Neural cell (in vitro differentiated cells): ENCODE data around the gene TCF20. TPM values are rescaled to one million over a fixed set of nuclear protein-coding genes. Genes with fewer than 3 reads are reported as not detected.

Experiments
- H2AFZ ChIP-seq: fragments of 200-600, 300-800 bp; sonication (generic), shearing (Covaris generic); 2 replicates; pipeline ENCODE4 v1.6.0; 2014; ENCODE audit warnings: low read depth, mild to moderate bottlenecking, antibody characterized with exemption, low read length, moderate library complexity
- H3F3A ChIP-seq: fragments of 200-600 bp; shearing (Covaris generic); 2 replicates; pipeline ENCODE4 v1.6.1; 2016; ENCODE audit warnings: mild to moderate bottlenecking, moderate library complexity, mixed read lengths, antibody characterized with exemption, low read length; ENCODE audit not compliant: insufficient read depth, poor library complexity, severe bottlenecking
- H3K27ac ChIP-seq: fragments of 200-600, 300-800 bp; sonication (generic), shearing (Covaris generic); 2 replicates; pipeline ENCODE4 v1.5.1; 2014; ENCODE audit warnings: mild to moderate bottlenecking, low read length, moderate library complexity
- H3K27me3 ChIP-seq: fragments of 300-800, 200-600 bp; sonication (generic), shearing (Covaris generic); 2 replicates; pipeline ENCODE4 v1.6.0; 2014; ENCODE audit warnings: mild to moderate bottlenecking, low read depth, low read length, moderate library complexity; ENCODE audit not compliant: insufficient read depth
- H3K36me3 ChIP-seq: fragments of 300-800, 200-600 bp; sonication (generic), shearing (Covaris generic); 2 replicates; pipeline ENCODE4 v1.5.1; 2014; ENCODE audit warnings: mild to moderate bottlenecking, antibody characterized with exemption, low read length, moderate library complexity; ENCODE audit not compliant: insufficient read depth
- H3K4me2 ChIP-seq: fragments of 300-800, 200-600 bp; sonication (generic), shearing (Covaris generic); 2 replicates; pipeline ENCODE4 v1.6.0; 2014; ENCODE audit warnings: mild to moderate bottlenecking, low read length
- H3K4me3 ChIP-seq: fragments of 300-800, 200-600 bp; sonication (generic), shearing (Covaris generic); 2 replicates; pipeline ENCODE4 v1.5.1; 2014; ENCODE audit warnings: mild to moderate bottlenecking, low read length, moderate library complexity
- H3K79me2 ChIP-seq: fragments of 200-600 bp; shearing (Covaris generic); replicated peaks from 2 replicates; pipeline ENCODE4 v1.6.0; 2014; ENCODE audit warnings: mild to moderate bottlenecking, low read length, moderate library complexity; ENCODE audit not compliant: insufficient read depth
- H3K9ac ChIP-seq: fragments of 300-800, 200-600 bp; sonication (generic), shearing (Covaris generic); 2 replicates; pipeline ENCODE4 v1.6.1; 2016; ENCODE audit warnings: mild to moderate bottlenecking, low read length, mixed read lengths
- H3K9me2 ChIP-seq: fragments of 200-600 bp; shearing (Covaris generic); 2 replicates; pipeline ENCODE4 v1.6.1; 2016; ENCODE audit warnings: mild to moderate bottlenecking, low read length, mixed read lengths; ENCODE audit not compliant: insufficient read depth
- H3K9me3 ChIP-seq: fragments of 200-600, 300-800 bp; sonication (generic), shearing (Covaris generic); 2 replicates; pipeline ENCODE4 v1.6.1; 2016; ENCODE audit warnings: mild to moderate bottlenecking, mixed run types, low read length, moderate library complexity, mixed read lengths
- H4K20me1 ChIP-seq: fragments of 200-600 bp; shearing (Covaris generic); 2 replicates; pipeline ENCODE4 v1.6.1; 2016; ENCODE audit warnings: mild to moderate bottlenecking, mixed run types; ENCODE audit not compliant: insufficient read depth
- EP300 ChIP-seq: fragments of 450-650 bp; conservative IDR thresholded peaks from 2 replicates; pipeline ENCODE4 v1.6.1; 2014; ENCODE audit warnings: antibody characterized with exemption, mild to moderate bottlenecking, moderate library complexity; ENCODE audit not compliant: poor library complexity, severe bottlenecking
- EZH2 ChIP-seq: fragments of 200-600, 300-800 bp; shearing (Covaris generic), sonication (generic); IDR thresholded peaks from 2 replicates; pipeline ENCODE4 v1.6.1; 2014; ENCODE audit warnings: antibody characterized with exemption, low read length, borderline replicate concordance, mild to moderate bottlenecking; ENCODE audit not compliant: insufficient read depth, poor library complexity, severe bottlenecking
- MXI1 ChIP-seq: fragments of 450-650 bp; conservative IDR thresholded peaks from 2 replicates; pipeline ENCODE4 v1.6.1; 2014; ENCODE audit warnings: antibody characterized with exemption, mild to moderate bottlenecking; ENCODE audit not compliant: poor library complexity, severe bottlenecking
- POLR2AphosphoS5 ChIP-seq: IDR thresholded peaks from 2 replicates; pipeline ENCODE4 v1.6.1; 2012
- RAD21 ChIP-seq: fragments of 450-650 bp; conservative IDR thresholded peaks from 2 replicates; pipeline ENCODE4 v1.6.1; 2014; ENCODE audit warnings: antibody characterized with exemption, mild to moderate bottlenecking, moderate library complexity
- REST ChIP-seq: IDR thresholded peaks from 2 replicates; pipeline ENCODE4 v1.6.1; 2012; ENCODE audit warnings: borderline replicate concordance
- SMC3 ChIP-seq: fragments of 450-650 bp; conservative IDR thresholded peaks from 2 replicates; pipeline ENCODE4 v1.6.1; 2014; ENCODE audit warnings: antibody characterized with exemption, mild to moderate bottlenecking, moderate library complexity; ENCODE audit not compliant: poor library complexity
- TAF1 ChIP-seq: IDR thresholded peaks from 2 replicates; pipeline ENCODE4 v1.6.1; 2012; ENCODE audit warnings: low read depth
- polyA plus RNA-seq: library from polyadenylated mRNA; depleted of rRNA; stranded (reverse); fragments of >200 nt; gene quantifications from 2 replicates; pipeline ENCODE4 v1.2.3, GENCODE V29; 2014
- TF ChIP-seq, protein P1 (sequence below): fragments of 450-650 bp; IDR thresholded peaks from 2 replicates; pipeline ENCODE4 v1.5.1; 2014; ENCODE audit warnings: antibody characterized with exemption, mild to moderate bottlenecking, moderate library complexity; ENCODE audit not compliant: poor library complexity, severe bottlenecking

TCF20 gene
- polyA plus RNA-seq, 1 donor from 2014 or later: 21.9 TPM

DNA sequence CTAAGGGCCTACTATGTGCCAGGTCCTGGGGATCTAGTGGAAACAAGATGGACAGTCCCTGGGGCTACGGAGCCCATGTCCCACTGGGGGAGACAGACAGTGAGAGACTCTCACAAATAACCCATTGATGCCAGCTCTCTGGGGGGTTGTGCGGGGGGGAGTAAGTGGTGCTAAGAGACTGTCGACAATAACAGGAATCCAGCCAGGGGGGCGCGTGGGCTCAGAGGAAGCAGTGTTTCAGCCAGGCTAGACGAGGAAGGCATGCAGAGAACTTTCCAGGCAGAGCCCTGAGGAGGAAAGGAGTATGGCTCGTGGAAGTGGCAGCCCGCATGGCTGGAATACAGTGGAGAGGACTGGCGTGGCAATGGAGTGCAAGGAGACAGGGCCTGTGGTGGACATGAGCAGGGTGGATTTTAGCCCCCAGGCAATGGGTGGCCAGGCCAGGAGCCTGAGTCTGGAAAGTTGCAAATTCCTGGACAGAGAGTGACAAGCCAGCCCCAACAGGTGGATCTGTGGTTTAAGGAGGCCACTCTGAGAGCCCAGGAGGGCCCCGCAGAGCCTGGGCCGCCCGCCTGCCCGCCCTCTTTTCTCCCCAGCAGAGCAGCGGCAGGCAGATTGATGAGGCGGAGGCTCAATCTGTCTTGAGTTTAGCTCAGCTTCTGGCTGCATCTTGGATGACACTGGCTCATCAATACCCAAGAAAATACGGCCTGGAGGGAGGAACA is 40.0 kb upstream of the TCF20 start:
- H3K27ac ChIP-seq: no peak overlapping the region

GRCh38 chr22:42309865-42310264 is 39.4 kb upstream of the TCF20 start:
- no peak overlapping the region for H2AFZ ChIP-seq
- H3K79me2 ChIP-seq: peaks cover 6% of the 10 kb centered on the region
- no peaks in the 10 kb centered on the region for H3K36me3 ChIP-seq
- H3K27ac ChIP-seq: no peak overlapping the region
- no peak overlapping the region for H3K4me3 ChIP-seq
- H3K9me2 ChIP-seq: no peaks in the 10 kb centered on the region
- H3F3A ChIP-seq: no peaks in the 10 kb centered on the region
- H3K9me3 ChIP-seq: no peaks in the 10 kb centered on the region
- no peaks in the 10 kb centered on the region for H4K20me1 ChIP-seq
- no peak overlapping the region for H3K4me2 ChIP-seq
- H3K9ac ChIP-seq: no peak overlapping the region
- no peaks in the 10 kb centered on the region for H3K27me3 ChIP-seq
- TF ChIP-seq EP300: no peak
- no peak for TF ChIP-seq TAF1
- no peak for TF ChIP-seq MXI1
- no peak for TF ChIP-seq POLR2AphosphoS5
- TF ChIP-seq SMC3: no peak
- no peak for TF ChIP-seq RAD21
- no peak for TF ChIP-seq EZH2
- TF ChIP-seq REST: no peak

More for the DNA sequence above, 40.0 kb upstream of the TCF20 start:
- H3K4me2 ChIP-seq: no peak overlapping the region
- H2AFZ ChIP-seq: no peak overlapping the region
- no peaks in the 10 kb centered on the region for H3K9me2 ChIP-seq
- no peak overlapping the region for H3K9ac ChIP-seq
- no peaks in the 10 kb centered on the region for H3F3A ChIP-seq
- TF ChIP-seq POLR2AphosphoS5: no peak
- TF ChIP-seq TAF1: no peak
- TF ChIP-seq, protein P1, sequence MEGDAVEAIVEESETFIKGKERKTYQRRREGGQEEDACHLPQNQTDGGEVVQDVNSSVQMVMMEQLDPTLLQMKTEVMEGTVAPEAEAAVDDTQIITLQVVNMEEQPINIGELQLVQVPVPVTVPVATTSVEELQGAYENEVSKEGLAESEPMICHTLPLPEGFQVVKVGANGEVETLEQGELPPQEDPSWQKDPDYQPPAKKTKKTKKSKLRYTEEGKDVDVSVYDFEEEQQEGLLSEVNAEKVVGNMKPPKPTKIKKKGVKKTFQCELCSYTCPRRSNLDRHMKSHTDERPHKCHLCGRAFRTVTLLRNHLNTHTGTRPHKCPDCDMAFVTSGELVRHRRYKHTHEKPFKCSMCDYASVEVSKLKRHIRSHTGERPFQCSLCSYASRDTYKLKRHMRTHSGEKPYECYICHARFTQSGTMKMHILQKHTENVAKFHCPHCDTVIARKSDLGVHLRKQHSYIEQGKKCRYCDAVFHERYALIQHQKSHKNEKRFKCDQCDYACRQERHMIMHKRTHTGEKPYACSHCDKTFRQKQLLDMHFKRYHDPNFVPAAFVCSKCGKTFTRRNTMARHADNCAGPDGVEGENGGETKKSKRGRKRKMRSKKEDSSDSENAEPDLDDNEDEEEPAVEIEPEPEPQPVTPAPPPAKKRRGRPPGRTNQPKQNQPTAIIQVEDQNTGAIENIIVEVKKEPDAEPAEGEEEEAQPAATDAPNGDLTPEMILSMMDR: no peak
- no peak for TF ChIP-seq EP300
- no peak for TF ChIP-seq MXI1
- TF ChIP-seq RAD21: no peak
- TF ChIP-seq EZH2: no peak
- TF ChIP-seq REST: no peak
- TF ChIP-seq SMC3: no peak
- no peak overlapping the region for H3K4me3 ChIP-seq
- no peaks in the 10 kb centered on the region for H3K27me3 ChIP-seq
- no peaks in the 10 kb centered on the region for H3K9me3 ChIP-seq
- H4K20me1 ChIP-seq: no peaks in the 10 kb centered on the region
- H3K36me3 ChIP-seq: no peaks in the 10 kb centered on the region
- peaks cover 9% of the 10 kb centered on the region for H3K79me2 ChIP-seq
